ENCODE measurements around the gene EPX. TPM values are rescaled to one million over a fixed set of nuclear protein-coding genes. Genes with fewer than 3 reads are reported as not detected.

Gene EPX
- total and polyA plus RNA-seq, 2 of the 4 experiments (the other 2 are of a cell fraction) = not detected

- H3K23ac ChIP-seq (ENCODE audit: low read depth, low read length) = no peak overlapping the region
- BruUV-seq (replicated peaks) = no TSS peak
- ChIA-PET CTCF (interaction anchor here (0.7 kb wide), 1 partner anchor 29 kb away, joined by 3 read pairs; no protein-coding TSS in a partner anchor), POLR2A (ENCODE audit: unreplicated experiment) (no interaction called here)
- H2AK9ac ChIP-seq (replicated peaks; ENCODE audit: low read depth, low read length, poor library complexity) = no peak overlapping the region
- H3K9me3 ChIP-seq (ENCODE audit: control insufficient read depth, insufficient read depth, low read length) = no peaks in the 10 kb centered on the region
- in situ Hi-C loops (cut with MboI; ENCODE audit: low sequenced_read_pairs) = no loop called here
- intact Hi-C loops (cut with micrococcal nuclease) = no loop called here
- H3K56ac ChIP-seq (ENCODE audit: extremely low read depth, insufficient read depth, low read length) = no peak overlapping the region
- H4K91ac ChIP-seq (ENCODE audit: insufficient read depth, low read depth, low read length) = no peak overlapping the region
- H2AFZ ChIP-seq (replicated peaks; ENCODE audit: low read length, poor library complexity) = no peak overlapping the region
- no peak overlapping the region for H4K5ac ChIP-seq (ENCODE audit: low read depth, low read length)
- ATAC-seq (ENCODE audit: low read depth) (no peak), DNase-seq (no peak)
- H3K4me3 ChIP-seq (ENCODE audit: insufficient read depth, low read depth, low read length) = no peak overlapping the region
- no peak for TF ChIP-seq POLR2A (IDR thresholded peaks at IDR 0.05; ENCODE audit: low read depth, low read length)
- TF ChIP-seq FOS (IDR thresholded peaks at IDR 0.05; ENCODE audit: low read depth, low read length) = no peak
- TF ChIP-seq CHD1 (IDR thresholded peaks at IDR 0.05; ENCODE audit: low read depth, low read length) = no peak
- no peaks in the 10 kb centered on the region for H3K4me1 ChIP-seq (ENCODE audit: control insufficient read depth, insufficient read depth, low read length)
- peaks cover 2% of the 10 kb centered on the region; the same call in 1 of the 2 replicates for H3K27me3 ChIP-seq (ENCODE audit: control insufficient read depth, insufficient read depth, low read length)
- H3K27ac ChIP-seq (ENCODE audit: insufficient read depth, low read length) = no peak overlapping the region
- H3K4ac ChIP-seq (ENCODE audit: low read depth, low read length) = no peak overlapping the region
- no peak overlapping the region for H2BK20ac ChIP-seq (ENCODE audit: low read depth, low read length)
- no peak overlapping the region for H3K4me2 ChIP-seq (ENCODE audit: low read depth, low read length)
- H4K8ac ChIP-seq (ENCODE audit: low read depth in 2 of 2, low read length in 2 of 2) = no peak overlapping the region
- no peaks in the 10 kb centered on the region for H3K9me1 ChIP-seq (ENCODE audit: insufficient read depth, low read length)
- peaks cover 13% of the 10 kb centered on the region for H3K36me3 ChIP-seq (ENCODE audit: control insufficient read depth, insufficient read depth, low read length)
- no peak overlapping the region for H3K14ac ChIP-seq (replicated peaks; ENCODE audit: low read depth, low read length)
- WGBS, 2 experiments (ENCODE audit: extremely low coverage in 2 of 2, insufficient read length in 1 of 2) = 100% methylated on average over 1 of the region's 5 CpGs; no CpG with 5 or more reads in 1 of the 2 experiments
- no peaks in the 10 kb centered on the region for H4K20me1 ChIP-seq (ENCODE audit: insufficient read depth, low read length)
- H3K79me1 ChIP-seq (ENCODE audit: low read depth in 1 of 2, low read length in 2 of 2) = no peaks in the 10 kb centered on the region
- dilution Hi-C loops (cut with HindIII; ENCODE audit: low sequenced_read_pairs, unreplicated experiment) = no loop called here
- H3K9ac ChIP-seq (ENCODE audit: low read depth, low read length) = no peak overlapping the region
- H3K18ac ChIP-seq (ENCODE audit: low read depth, low read length) = no peak overlapping the region
- H2AK5ac ChIP-seq (ENCODE audit: low read depth, low read length) = no peak overlapping the region
- H2BK15ac ChIP-seq (ENCODE audit: low read depth, low read length) = no peak overlapping the region
- no peak overlapping the region for H2BK120ac ChIP-seq (ENCODE audit: low read depth, low read length)
- no peak overlapping the region for H2BK5ac ChIP-seq (ENCODE audit: low read depth, low read length, poor library complexity, severe bottlenecking)
Observed at GRCh38 chr17:58204796-58205195, 12.3 kb downstream of the EPX start.
